IPS-20b (cell line): Measurements from ENCODE around the gene NKX3-2.

Experiments
- H3K27ac ChIP-seq: one replicate; pipeline ENCODE4 v1.5.1; 2013; ENCODE audit warnings: low read length
- H3K27me3 ChIP-seq: 2 replicates; pipeline ENCODE4 v1.6.1; 2013; ENCODE audit warnings: mild to moderate bottlenecking, low read length, inconsistent platforms; ENCODE audit not compliant: insufficient read depth
- H3K36me3 ChIP-seq: 2 replicates; pipeline ENCODE4 v1.6.1; 2013; ENCODE audit warnings: low read depth, mild to moderate bottlenecking, inconsistent platforms, low read length, moderate library complexity; ENCODE audit not compliant: insufficient read depth
- H3K4me1 ChIP-seq: 2 replicates; pipeline ENCODE4 v1.6.1; 2013; ENCODE audit warnings: mild to moderate bottlenecking, control low read depth, inconsistent platforms, low read length, moderate library complexity; ENCODE audit not compliant: insufficient read depth
- H3K4me3 ChIP-seq: 2 replicates; pipeline ENCODE4 v1.5.1; 2013; ENCODE audit warnings: mild to moderate bottlenecking, low read length, inconsistent platforms
- H3K9ac ChIP-seq: 2 replicates; pipeline ENCODE4 v1.6.1; 2013; ENCODE audit warnings: low read depth, mild to moderate bottlenecking, inconsistent platforms, low read length, moderate library complexity
- H3K9me3 ChIP-seq: 2 replicates; pipeline ENCODE4 v1.6.1; 2013; ENCODE audit warnings: mild to moderate bottlenecking, low read depth, low read length, inconsistent platforms; ENCODE audit not compliant: insufficient read depth

Gene NKX3-2

GRCh38 chr4:13528821-13529127 lies 15.5 kb downstream of the NKX3-2 start:
- Histone ChIP-seq H3K36me3 (no peaks in the 10 kb centered on the region), H3K4me3 (no peak overlapping the region), H3K9me3 (peaks cover 23% of the 10 kb centered on the region), H3K27me3 (peaks cover 100% of the 10 kb centered on the region), H3K9ac (no peak overlapping the region), H3K4me1 (peaks cover 26% of the 10 kb centered on the region), H3K27ac (no peak overlapping the region)

DNA sequence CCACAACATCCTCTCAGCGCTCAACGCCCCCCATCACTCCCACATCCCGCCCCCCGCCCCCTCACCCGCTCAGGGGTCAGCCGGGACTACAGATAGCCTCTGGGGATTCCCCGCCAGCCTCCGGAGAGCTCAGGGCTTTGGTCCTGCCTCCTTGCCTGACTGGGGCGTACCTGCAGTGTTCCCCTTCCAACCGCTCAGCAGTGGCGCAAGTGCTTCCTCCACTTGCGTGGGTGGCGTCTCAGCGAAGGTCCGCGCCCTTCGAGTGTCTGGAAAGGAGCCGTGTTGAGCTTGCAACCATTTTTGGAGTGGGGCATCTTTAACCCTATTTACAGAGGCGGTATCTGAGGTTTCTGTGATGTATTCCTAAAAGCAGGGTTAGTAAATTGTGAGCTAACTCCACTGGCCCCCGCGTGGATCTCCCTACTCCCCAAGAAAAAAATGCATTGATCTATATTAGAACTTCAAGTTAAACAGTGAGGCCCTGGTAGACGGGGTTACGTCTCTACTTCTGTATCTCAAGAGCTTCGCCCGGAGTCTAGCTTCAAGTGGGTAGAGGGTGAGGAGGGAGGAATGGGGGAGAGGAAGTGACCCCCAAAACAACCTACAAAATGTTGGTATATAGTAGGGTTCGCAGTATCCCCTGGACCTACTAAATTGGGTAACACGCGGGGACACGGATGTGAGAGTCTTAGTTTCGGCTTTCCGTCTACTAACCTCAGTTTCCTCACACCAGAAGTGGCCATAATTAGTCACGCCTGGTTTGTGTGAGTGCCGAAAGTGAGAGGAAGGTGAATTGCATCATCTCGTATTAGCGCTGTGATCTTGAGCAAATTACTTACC lies 16.1 kb downstream of the NKX3-2 start:
- H3K27me3 ChIP-seq: peaks cover 100% of the 10 kb centered on the region
- no peaks in the 10 kb centered on the region for H3K36me3 ChIP-seq
- H3K27ac ChIP-seq: no peak overlapping the region
- H3K9ac ChIP-seq: no peak overlapping the region
- no peak overlapping the region for H3K4me3 ChIP-seq
- peaks cover 28% of the 10 kb centered on the region for H3K4me1 ChIP-seq
- peaks cover 23% of the 10 kb centered on the region for H3K9me3 ChIP-seq

GRCh38 chr4:13527192-13527980 lies 16.9 kb downstream of the NKX3-2 start:
- Histone ChIP-seq H3K27me3 (peaks cover 100% of the 10 kb centered on the region), H3K27ac (no peak overlapping the region), H3K9me3 (peaks cover 23% of the 10 kb centered on the region), H3K36me3 (no peaks in the 10 kb centered on the region), H3K9ac (no peak overlapping the region), H3K4me1 (peaks cover 32% of the 10 kb centered on the region), H3K4me3 (no peak overlapping the region)

- Histone ChIP-seq H3K27ac (no peak overlapping the region), H3K9ac (no peak overlapping the region), H3K4me1 (peaks cover 32% of the 10 kb centered on the region), H3K27me3 (peaks cover 100% of the 10 kb centered on the region), H3K36me3 (no peaks in the 10 kb centered on the region), H3K4me3 (no peak overlapping the region), H3K9me3 (peaks cover 23% of the 10 kb centered on the region)
These were observed 17.6 kb downstream of the NKX3-2 start for GRCh38 chr4:13526658-13527057.

DNA sequence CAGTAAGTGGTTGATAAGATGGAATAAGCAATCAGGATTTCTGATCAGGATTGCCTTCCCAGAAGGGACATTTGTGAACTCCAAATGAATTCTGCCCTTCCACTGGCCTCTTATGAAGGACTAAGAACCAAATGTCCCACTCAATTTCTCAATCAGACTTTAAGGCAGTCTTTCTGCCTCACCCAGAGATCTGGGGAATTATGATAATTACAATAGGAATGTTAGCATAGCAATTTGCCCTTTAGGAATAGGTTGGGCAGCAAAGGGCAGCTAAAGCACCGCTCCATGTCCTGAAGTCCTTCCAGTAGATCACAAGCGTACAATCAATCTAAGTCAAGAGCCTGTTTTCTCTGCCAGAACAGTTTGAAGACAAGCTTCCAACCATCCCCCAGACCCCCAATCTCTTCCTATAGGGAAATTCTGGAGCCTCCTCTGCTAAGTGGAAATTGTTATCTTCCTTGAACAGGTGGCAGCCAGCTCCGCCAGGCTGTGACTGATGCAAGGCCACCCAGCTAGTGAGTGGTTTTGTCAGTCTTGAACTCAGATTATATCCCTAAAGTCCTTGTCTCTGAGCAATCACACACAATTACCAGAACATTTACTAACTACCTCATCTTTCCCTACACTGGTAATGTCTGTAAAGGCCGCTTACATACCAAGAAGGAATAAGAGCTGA lies 18.6 kb downstream of the NKX3-2 start:
- H3K9me3 ChIP-seq: peaks cover 23% of the 10 kb centered on the region
- no peaks in the 10 kb centered on the region for H3K36me3 ChIP-seq
- H3K27ac ChIP-seq: no peak overlapping the region
- H3K4me3 ChIP-seq: no peak overlapping the region
- peaks cover 29% of the 10 kb centered on the region for H3K4me1 ChIP-seq
- H3K9ac ChIP-seq: no peak overlapping the region
- peaks cover 100% of the 10 kb centered on the region for H3K27me3 ChIP-seq

DNA sequence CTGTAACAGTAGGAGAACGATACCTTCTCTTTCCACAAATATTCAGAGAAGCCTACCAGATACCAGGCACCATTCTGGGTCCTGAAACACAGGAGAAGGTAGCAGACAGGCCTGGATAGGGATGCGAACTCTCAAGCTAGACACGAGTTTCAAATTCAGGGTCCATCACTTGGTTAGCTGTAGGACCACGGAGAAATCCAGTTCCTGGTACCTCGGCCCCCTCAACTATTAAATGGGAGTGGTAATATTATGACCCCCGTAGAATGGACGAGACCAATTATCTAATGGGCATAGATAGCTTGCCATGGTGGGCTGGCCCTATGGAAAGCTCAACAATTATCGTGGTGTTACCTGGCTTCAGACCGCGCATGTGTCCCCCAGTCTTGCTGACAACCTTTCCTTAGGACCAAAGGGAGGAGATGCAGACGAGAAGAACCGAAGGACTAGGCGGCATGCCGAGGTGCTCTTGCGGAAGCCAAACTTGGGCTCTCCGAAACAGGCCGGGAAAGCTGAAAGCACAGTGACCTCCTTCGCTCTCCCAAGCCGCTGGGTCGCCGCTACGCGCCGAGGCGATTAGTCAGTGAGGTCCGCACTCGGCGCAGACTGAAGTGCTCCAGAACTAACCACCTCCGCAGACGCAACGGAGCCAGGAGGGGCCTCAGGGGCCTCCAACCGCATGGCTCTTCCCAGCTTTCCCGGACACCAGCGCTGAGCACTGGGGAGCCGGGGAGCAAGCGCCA lies 19.6 kb downstream of the NKX3-2 start:
- peaks cover 29% of the 10 kb centered on the region for H3K4me1 ChIP-seq
- H3K9me3 ChIP-seq: peaks cover 23% of the 10 kb centered on the region
- no peak overlapping the region for H3K9ac ChIP-seq
- peak overlapping the region; percentile 20 for H3K4me3 ChIP-seq
- H3K36me3 ChIP-seq: no peaks in the 10 kb centered on the region
- peaks cover 100% of the 10 kb centered on the region for H3K27me3 ChIP-seq
- no peak overlapping the region for H3K27ac ChIP-seq

GRCh38 chr4:13523591-13524503 lies 20.5 kb downstream of the NKX3-2 start:
- peaks cover 23% of the 10 kb centered on the region for H3K9me3 ChIP-seq
- peaks cover 29% of the 10 kb centered on the region for H3K4me1 ChIP-seq
- peak overlapping the region; percentile 20 for H3K4me3 ChIP-seq
- H3K27me3 ChIP-seq: peaks cover 100% of the 10 kb centered on the region
- no peak overlapping the region for H3K9ac ChIP-seq
- H3K27ac ChIP-seq: no peak overlapping the region
- H3K36me3 ChIP-seq: no peaks in the 10 kb centered on the region

GRCh38 chr4:13523105-13523477 lies 21.2 kb downstream of the NKX3-2 start:
- H3K4me1 ChIP-seq: peaks cover 35% of the 10 kb centered on the region
- no peaks in the 10 kb centered on the region for H3K36me3 ChIP-seq
- no peak overlapping the region for H3K27ac ChIP-seq
- peak overlapping the region; percentile 57 for H3K4me3 ChIP-seq
- H3K27me3 ChIP-seq: peaks cover 94% of the 10 kb centered on the region
- H3K9me3 ChIP-seq: peaks cover 23% of the 10 kb centered on the region
- no peak overlapping the region for H3K9ac ChIP-seq

DNA sequence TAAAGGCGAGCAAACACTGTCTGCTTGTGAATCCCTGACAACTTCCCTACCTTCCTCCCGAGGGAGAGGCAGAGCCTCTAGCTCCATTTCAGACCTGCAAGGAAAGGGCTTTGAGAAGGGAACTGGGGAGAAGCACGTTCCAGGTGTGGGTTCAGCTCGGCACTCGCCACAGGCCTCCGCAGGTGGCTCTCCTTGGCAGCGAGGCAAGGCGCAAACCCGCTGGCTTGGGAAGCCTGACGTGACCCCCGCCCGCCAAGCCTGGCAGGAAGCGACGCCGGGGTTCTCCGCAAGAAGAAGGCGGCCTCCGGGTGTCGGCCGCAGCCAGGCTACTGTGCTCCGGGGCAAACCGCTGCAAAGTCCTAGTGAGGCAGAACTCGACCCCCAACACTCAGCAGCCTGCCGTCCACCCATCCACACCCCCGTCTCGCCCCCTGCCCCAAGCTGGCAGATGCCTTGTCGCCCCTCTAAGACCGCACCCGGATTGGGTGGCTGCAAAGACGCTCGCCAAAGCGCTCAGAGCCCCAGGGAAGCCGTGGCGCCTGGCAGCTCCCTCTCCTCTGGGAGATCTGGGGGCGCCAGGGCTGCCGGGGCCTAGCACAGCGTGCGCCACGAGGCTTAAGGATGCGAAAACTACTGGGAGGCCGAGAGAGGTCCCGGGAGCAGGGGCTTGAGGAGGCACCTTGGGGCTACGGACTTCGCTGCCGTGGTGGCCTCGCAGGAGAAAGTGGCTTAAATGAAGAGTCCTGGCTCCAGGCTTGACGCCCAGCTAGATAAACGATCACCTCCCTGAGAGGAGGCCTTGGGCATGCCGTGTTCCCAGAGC lies 21.8 kb downstream of the NKX3-2 start:
- Histone ChIP-seq H3K9ac (no peak overlapping the region), H3K4me1 (peaks cover 35% of the 10 kb centered on the region), H3K27me3 (peaks cover 88% of the 10 kb centered on the region), H3K9me3 (peaks cover 23% of the 10 kb centered on the region), H3K36me3 (no peaks in the 10 kb centered on the region), H3K27ac (no peak overlapping the region), H3K4me3 (peak overlapping the region; percentile 57)

- H3K4me1 ChIP-seq: peaks cover 37% of the 10 kb centered on the region
- no peak overlapping the region for H3K27ac ChIP-seq
- H3K36me3 ChIP-seq: no peaks in the 10 kb centered on the region
- no peak overlapping the region for H3K9ac ChIP-seq
- H3K4me3 ChIP-seq: no peak overlapping the region
- peaks cover 77% of the 10 kb centered on the region for H3K27me3 ChIP-seq
- peaks cover 16% of the 10 kb centered on the region for H3K9me3 ChIP-seq
These were observed 23.3 kb downstream of the NKX3-2 start for GRCh38 chr4:13521047-13521446.
